HAP-1 (cell line): ENCODE data around the gene PTGER1.
A peak's percentile ranks its signal among the peaks of the same experiment; 100 is the strongest.
"Not testable (repeated sequence)": the region's sequence is repeated elsewhere in the genome, so short reads cannot be mapped to it uniquely, and the experiment has no call there.

Experiments
- DNase-seq, 2 experiments: peaks; one replicate each; pipeline ENCODE4 v3.0.0-alpha.2; 2016 to 2020; ENCODE audit warnings: low spot score in 2 of 2
- H3K27me3 ChIP-seq: fragments of 250-450 bp; sonication (Bioruptor Pico); 2 replicates; pipeline ENCODE4 v1.5.1; 2020; ENCODE audit warnings: low read depth, mild to moderate bottlenecking, moderate library complexity
- H3K36me3 ChIP-seq: fragments of 250-450 bp; sonication (Bioruptor Pico); replicated peaks from 2 replicates; pipeline ENCODE4 v1.5.1; 2020; ENCODE audit warnings: mild to moderate bottlenecking
- H3K4me1 ChIP-seq: fragments of 250-450 bp; sonication (Bioruptor Pico); 2 replicates; pipeline ENCODE4 v1.5.1; 2020; ENCODE audit warnings: mild to moderate bottlenecking
- H3K4me3 ChIP-seq: fragments of 250-450 bp; sonication (Bioruptor Pico); 2 replicates; pipeline ENCODE4 v1.5.1; 2020; ENCODE audit warnings: mild to moderate bottlenecking, moderate library complexity
- H3K9me3 ChIP-seq: fragments of 250-450 bp; sonication (Bioruptor Pico); 2 replicates; pipeline ENCODE4 v1.5.1; 2020; ENCODE audit warnings: mild to moderate bottlenecking, moderate library complexity
- in situ Hi-C: fragments of 300-500 bp; cut with MboI; formaldehyde crosslinking; loops from 3 replicates; pipeline ENCODE4 v1.14.3; 2020; ENCODE audit warnings: low sequenced_read_pairs, inconsistent platforms, mixed read lengths

Gene PTGER1

DNA sequence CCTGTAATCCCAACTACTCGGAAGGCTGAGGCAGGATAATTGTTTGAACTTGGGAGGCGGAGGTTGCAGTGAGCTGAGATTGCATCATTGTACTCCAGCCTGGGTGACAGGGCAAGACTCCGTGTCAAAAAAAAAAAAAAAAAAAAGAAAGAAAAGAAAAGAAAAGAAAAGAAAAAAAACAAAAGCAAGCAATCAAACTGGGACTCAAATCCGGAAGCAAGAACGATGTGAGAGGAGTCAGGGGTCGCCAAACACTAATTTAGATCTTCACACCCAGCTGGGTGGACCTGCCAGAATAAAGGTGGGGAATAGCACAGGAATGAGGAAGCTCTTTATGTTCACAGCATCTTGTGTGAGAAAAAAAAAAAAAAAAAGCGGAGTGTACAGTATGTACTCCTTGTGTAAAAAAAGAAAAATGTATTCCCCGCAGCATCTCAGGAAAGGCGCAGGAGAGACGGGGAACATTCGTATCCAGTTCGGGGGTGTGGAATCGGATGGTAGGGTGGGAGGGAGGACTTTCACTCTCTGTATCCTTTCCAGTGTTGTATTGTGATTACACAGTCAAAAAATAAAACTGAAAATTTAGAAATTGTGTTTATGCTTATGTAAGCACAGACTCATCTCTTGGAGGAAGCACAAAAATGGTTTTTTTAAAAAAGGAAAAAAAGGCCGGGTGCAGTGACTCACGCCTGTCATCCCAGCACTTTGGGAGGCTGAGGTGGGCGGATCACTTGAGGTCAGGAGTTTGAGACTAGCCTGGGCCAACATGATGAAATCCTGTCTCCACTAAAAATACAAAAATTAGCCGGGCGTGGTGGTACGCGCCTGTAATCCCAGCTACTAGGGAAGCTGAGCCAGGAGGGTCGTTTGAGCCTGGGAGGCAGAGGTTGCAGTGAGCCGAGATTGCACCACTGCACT, 35.4 kb upstream of the PTGER1 start:
- in situ Hi-C loops: no loop called here
- Histone ChIP-seq H3K4me1 (peaks cover 12% of the 10 kb centered on the region), H3K36me3 (peaks cover 14% of the 10 kb centered on the region), H3K9me3 (no peaks in the 10 kb centered on the region), H3K27me3 (no peaks in the 10 kb centered on the region), H3K4me3 (no peak overlapping the region)
- peak in 1 of 2 experiments; percentile 24 for DNase-seq

DNA sequence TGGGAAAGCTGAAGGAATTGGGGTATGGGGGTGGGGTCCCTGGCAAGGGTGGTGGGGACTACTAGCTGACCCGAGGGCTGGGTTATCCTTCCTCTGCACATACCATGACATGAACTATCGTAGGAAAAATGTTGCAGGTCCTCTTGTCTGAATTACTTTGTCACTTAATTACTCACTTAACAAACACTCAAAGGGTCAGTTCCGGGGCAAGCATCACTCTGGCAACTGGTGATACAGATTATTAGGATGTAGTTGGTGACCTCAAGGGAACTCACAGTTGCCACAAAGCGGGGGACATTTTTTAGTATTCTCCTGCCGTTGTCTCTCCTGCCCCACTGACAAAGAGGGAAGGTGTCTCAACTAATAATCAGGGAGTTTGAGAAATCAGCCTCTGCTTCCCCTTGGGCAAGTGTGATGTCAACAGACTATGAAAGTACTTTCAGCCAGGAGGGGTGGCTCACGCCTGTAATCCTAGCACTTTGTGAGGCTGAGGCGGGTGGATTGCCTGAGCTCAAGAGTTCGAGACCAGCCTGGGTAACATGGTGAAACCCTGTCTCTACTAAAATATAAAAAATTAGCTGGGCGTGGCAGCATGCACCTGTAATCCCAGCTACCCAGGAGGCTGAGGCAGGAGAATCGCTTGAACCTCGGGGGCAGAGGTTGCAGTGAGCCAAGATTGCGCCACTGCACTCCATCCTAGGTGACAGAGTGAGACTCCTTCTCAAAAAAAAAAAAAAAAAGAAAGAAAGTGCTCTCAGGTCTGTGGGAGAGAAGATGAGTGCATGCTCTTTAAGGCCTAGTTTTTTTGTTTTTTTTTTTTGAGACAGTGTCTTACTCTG, 32.8 kb upstream of the PTGER1 start:
- H3K9me3 ChIP-seq: no peaks in the 10 kb centered on the region
- no peaks in the 10 kb centered on the region for H3K36me3 ChIP-seq
- no peak for DNase-seq
- in situ Hi-C loops: no loop called here
- H3K4me1 ChIP-seq: peaks cover 11% of the 10 kb centered on the region
- H3K27me3 ChIP-seq: no peaks in the 10 kb centered on the region; the same call in 1 of the 2 replicates
- H3K4me3 ChIP-seq: no peak overlapping the region

DNA sequence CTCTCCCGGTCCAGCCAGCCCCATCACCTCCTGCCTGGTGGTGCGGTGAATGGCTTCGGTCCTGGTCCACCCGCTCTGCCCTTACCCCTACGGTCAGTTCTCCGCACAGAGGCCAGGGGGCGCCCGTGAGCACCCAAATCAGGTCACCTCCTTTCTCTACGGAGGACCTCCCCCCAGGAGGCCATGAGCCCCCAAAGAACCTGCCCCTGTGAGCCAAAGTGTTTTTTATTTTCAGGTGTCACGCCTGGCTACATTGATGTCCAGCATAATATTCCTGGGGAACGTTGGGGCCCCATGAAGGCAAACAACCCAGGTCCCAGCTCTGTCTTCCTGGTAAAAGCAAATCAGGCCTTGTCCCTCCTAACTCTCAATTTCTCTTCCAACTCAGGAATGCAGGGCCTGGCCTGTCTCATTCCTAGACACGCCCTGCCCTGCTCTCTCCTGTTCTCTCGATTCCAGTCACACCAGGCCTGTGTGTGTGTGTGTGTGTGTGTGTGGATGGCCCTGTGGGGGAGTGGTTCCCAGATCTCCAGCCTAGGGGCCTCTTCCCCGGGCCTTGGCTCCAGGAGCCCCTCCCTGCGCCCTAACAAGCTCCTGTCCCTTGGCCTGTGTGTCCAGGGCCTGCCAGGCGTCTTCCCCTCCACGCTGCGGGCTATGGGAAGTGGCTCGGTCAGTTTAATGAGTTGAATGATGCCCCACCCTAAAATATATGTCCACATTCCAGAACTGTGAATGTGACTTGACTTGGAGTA, 30.5 kb upstream of the PTGER1 start:
- H3K27me3 ChIP-seq: no peaks in the 10 kb centered on the region; the same call in 1 of the 2 replicates
- H3K4me3 ChIP-seq: no peak overlapping the region
- H3K4me1 ChIP-seq: peaks cover 9% of the 10 kb centered on the region
- in situ Hi-C loops: no loop called here
- H3K36me3 ChIP-seq: no peaks in the 10 kb centered on the region
- peak in 1 of 2 experiments; percentile 88 for DNase-seq
- no peaks in the 10 kb centered on the region for H3K9me3 ChIP-seq

DNA sequence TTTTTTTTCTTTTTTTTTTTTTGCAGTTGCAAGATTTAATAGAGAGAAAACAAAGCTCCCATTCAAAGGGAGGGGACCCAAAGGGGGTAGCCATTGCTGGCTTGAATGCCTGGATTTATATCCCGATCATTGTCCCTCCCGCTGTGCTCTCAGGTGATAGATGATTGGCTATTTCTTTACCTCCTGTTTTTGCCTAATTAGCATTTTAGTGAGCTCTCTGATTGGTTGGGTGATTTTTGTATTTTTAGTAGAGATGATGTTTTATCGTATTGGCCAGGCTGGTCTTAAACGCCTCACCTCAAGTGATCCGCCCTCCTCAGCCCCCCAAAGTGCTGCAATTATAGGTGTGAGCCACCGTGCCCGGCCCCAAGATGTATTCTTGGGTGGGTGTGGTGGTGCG, 29.4 kb upstream of the PTGER1 start:
- H3K36me3 ChIP-seq, H3K9me3 ChIP-seq, H3K4me3 ChIP-seq, in situ Hi-C loops, H3K27me3 ChIP-seq, DNase-seq, H3K4me1 ChIP-seq: not testable (repeated sequence)

DNA sequence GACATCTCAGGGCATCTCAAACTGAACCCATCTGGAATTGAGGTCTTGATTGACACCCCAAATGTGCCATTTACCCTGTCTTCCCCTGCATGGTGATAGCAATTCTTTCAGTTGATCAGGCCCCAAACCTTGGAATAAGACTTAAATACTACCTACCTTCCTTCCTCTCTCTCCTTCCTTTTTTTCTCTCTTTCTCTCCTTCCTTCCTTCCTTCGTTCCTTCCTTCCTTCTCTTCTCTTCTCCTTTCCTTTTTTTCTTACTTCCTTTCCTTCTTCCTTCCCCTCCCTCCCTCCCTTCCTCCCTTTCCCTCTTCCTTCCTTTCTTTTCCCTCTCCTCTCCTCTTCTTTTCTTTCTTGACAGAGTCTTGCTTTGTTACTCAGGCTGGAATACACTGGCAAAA, 28.1 kb upstream of the PTGER1 start:
- Histone ChIP-seq H3K9me3 (no peaks in the 10 kb centered on the region), H3K27me3 (no peaks in the 10 kb centered on the region; the same call in 1 of the 2 replicates), H3K36me3 (no peaks in the 10 kb centered on the region), H3K4me1 (peaks cover 3% of the 10 kb centered on the region), H3K4me3 (no peak overlapping the region)
- no peak for DNase-seq
- in situ Hi-C loops: no loop called here

DNA sequence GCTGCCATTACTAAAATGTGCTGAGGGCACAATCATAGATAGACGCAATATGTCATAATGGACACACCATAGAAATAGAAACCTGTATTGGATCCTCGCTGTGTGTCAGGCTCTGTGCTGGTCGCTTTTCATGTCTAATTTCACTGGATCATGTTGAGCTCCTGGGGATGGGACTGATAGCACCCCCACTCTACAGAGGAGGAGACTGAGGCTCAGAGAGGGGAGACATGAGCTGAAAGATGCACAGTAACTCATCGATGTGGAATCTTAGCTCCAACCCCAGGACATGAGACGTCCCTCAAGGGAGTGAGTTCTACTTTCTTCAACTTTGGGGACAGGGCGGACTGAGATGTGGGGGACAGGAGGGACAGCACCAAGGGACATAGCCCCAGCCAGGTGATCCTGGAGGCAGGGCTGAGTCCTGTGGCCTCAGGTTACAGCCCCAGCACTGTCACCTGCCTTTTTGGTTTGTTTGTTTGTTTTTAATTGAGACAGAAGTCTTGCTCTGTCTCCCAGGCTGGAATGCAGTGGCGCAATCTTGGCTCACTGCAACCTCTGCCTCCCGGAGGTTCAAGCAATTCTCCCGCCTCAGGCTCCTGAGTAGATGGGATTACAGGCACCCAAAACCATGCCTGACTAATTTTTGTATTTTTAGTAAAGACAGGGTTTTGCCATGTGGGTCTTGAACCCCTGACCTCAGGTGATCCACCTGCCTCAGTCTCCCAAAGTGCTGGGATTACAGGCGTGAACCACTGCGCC, 27.4 kb upstream of the PTGER1 start:
- in situ Hi-C loops: no loop called here
- Histone ChIP-seq H3K36me3 (no peaks in the 10 kb centered on the region), H3K9me3 (no peaks in the 10 kb centered on the region), H3K27me3 (no peaks in the 10 kb centered on the region; the same call in 1 of the 2 replicates), H3K4me3 (no peak overlapping the region), H3K4me1 (peaks cover 3% of the 10 kb centered on the region)
- DNase-seq: no peak

DNA sequence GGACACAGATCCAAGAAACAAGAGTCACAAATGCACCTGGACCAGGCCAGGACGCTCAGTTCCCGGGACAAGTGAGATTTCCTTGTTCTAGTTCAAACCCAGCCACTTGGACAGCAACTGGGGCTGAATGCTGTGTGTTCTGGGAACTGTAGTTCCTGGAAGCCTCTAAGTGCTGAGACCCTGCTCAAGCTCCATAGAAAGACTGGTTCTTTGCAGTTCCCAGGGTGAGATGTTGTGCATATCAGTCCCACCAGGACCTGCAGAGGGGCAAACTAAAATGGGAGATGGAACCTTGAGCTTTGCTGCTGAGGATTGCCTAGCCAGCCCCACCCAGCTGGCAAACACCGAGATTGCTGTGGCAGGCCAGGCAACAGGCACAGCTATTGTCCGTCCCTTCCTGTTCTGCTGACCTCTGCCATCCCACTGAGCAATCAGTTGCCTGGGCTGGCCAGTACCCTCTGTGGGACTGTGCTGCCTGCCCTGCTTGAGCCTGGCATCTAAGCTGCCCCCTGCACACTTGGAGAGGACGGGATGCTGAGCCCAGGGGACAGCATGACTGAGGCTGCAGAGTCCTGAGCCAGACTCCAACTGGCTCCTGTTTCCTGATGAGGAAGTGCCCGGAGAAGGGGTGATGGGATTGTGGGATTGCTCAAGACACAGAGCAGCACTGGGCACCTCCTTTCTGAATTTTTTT, 22.2 kb upstream of the PTGER1 start:
- no peaks in the 10 kb centered on the region for H3K9me3 ChIP-seq
- no peak for DNase-seq
- H3K36me3 ChIP-seq: no peaks in the 10 kb centered on the region
- peaks cover 5% of the 10 kb centered on the region for H3K4me1 ChIP-seq
- H3K27me3 ChIP-seq: no peaks in the 10 kb centered on the region
- in situ Hi-C loops: no loop called here
- H3K4me3 ChIP-seq: no peak overlapping the region

DNA sequence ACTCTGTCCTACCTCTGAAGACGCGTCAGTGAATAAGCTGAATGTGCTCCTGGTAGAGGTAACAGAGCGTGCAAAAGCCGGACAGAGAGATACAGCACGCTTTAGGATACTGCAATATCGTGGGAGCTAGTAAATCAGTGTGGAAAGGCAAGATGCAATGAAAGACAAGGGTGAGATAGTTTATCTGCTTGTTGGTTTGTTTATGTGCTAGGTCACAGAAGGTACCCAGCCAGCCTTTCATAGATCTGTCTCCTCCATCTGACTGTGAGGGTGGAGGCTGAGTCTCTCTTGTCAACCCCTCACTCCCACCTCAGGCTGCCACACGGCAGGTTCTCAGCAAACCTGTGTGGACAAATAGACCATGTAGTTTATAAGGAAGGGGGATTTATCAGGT, 21.7 kb upstream of the PTGER1 start:
- DNase-seq: no peak
- Histone ChIP-seq H3K36me3 (no peaks in the 10 kb centered on the region; the same call in 1 of the 2 replicates), H3K4me1 (peaks cover 5% of the 10 kb centered on the region), H3K4me3 (no peak overlapping the region; the same call in 1 of the 2 replicates), H3K9me3 (no peaks in the 10 kb centered on the region), H3K27me3 (no peaks in the 10 kb centered on the region)
- in situ Hi-C loops: no loop called here

DNA sequence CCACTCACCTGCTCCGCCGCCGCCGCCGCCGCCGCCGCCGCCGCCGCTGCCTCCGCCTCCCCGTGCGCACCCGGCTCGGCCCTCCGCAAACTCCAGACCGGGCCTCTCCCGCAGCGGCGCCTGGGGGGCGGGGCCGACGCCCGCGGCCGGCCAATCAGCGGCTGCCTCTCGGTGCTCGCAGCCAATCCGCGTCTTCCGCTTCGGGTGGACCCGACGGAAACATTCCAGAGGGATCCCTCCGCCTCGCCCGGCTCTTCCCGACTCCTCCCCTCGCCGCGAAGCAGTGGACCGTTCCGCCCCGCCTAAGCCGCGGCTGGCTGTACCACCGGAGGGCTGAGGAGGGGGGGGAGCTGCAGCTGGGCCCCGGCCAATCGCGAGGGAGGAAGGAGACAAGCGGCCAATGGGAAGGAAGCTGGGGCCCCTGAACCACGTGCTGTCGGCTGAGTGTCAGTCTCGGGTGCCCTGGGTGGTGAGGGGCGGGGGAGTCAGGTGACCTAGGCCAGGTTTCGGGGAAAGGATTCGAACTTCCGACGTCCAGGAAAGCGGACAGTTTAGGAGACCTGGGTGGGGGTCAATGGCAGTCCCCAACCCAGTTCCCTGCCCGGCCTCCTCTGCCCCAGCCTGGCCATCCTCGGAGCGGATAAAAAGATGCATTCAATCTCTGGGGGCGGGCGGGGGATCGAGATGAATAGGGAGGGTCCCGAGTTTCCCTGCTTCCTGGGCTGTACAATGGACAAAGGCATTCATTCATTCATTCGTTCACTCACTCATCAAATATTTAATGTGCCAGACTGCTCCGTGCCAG, 21.1 kb upstream of the PTGER1 start, which contains the start of gene GIPC1:
TSS of gene GIPC1 (minus strand) at position 99 of the 805 bp plus-strand sequence. CDS start 13,151 bp downstream, outside the sequence.
- Histone ChIP-seq H3K4me3 (peak within 1 kb of the TSS; percentile 55), H3K4me1 (peaks cover 5% of the 10 kb centered on the region), H3K9me3 (no peaks in the 10 kb centered on the region), H3K27me3 (no peaks in the 10 kb centered on the region), H3K36me3 (peaks cover 5% of the 10 kb centered on the region)
- in situ Hi-C loops: no loop called here
- peak; percentile 98 to 99 for DNase-seq

DNA sequence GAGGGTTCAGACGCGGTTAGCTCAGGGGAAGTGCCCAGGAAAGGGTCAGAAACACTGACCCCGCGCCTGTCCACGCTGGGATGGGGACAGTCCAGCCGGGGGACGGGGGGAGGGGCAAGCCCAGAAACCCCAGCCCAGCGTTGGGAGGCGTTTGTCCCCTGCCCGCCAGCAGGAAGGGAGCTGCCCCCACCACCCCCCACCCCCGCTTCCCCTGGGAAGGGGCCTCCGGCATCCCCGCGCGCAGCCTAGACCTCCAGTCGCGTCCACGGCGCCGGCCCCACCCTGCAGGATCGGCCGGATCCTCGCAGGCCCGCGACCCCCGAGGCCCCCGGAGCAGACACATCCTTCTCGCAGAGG, 20.5 kb upstream of the PTGER1 start:
- H3K27me3 ChIP-seq: no peaks in the 10 kb centered on the region
- in situ Hi-C loops: no loop called here
- H3K4me1 ChIP-seq: peaks cover 5% of the 10 kb centered on the region
- DNase-seq: peak in 1 of 2 experiments; percentile 38
- no peaks in the 10 kb centered on the region for H3K9me3 ChIP-seq
- H3K4me3 ChIP-seq: peak overlapping the region; percentile 55
- peaks cover 7% of the 10 kb centered on the region for H3K36me3 ChIP-seq

DNA sequence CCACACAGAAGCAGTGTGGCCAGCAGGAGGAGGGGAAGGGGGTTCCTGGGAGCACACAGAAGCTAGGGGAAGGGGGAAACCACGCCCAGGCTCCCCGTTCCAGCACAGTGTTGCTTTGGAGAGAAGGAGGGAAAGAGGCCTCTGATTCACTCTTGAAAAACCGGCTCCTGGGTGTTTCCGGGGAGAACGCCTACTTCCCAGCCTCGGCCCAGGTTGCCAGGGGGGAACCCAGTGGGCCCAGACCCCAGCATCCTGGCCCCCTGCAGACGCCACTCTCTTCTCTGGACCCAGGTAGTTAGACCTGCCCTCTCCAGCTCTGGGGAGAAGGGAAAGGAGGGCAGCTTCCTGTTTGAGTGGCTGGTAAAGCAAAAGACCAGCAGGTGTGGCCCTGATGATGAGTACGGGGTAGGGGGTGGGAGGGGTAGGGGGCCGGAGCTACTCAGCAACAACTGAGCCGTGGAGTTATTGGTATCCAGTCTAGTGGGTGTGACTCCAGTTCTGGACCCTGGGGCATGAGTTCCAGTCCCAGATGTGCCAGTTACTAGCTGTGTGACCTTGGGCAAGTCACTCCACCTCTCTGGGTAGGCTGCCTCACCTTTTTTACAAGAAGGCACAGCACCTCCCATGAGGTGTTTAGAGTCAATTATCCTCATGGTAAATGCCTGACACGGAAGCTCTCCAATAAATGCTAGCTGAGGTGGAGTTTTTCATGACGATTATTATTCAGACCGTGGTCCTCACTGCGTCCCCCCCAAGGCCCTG, 19.9 kb upstream of the PTGER1 start:
- DNase-seq: no peak
- peaks cover 10% of the 10 kb centered on the region for H3K36me3 ChIP-seq
- H3K27me3 ChIP-seq: no peaks in the 10 kb centered on the region
- H3K4me1 ChIP-seq: peaks cover 5% of the 10 kb centered on the region
- peak overlapping the region; percentile 55 for H3K4me3 ChIP-seq
- in situ Hi-C loops: no loop called here
- H3K9me3 ChIP-seq: no peaks in the 10 kb centered on the region
